Measurements from ENCODE around the gene SHISA2. TPM values are rescaled to one million over a fixed set of nuclear protein-coding genes. Genes with fewer than 3 reads are reported as not detected.

The SHISA2 gene
- total RNA-seq, 1 experiment from 2014 or later, result 20.5 TPM

DNA sequence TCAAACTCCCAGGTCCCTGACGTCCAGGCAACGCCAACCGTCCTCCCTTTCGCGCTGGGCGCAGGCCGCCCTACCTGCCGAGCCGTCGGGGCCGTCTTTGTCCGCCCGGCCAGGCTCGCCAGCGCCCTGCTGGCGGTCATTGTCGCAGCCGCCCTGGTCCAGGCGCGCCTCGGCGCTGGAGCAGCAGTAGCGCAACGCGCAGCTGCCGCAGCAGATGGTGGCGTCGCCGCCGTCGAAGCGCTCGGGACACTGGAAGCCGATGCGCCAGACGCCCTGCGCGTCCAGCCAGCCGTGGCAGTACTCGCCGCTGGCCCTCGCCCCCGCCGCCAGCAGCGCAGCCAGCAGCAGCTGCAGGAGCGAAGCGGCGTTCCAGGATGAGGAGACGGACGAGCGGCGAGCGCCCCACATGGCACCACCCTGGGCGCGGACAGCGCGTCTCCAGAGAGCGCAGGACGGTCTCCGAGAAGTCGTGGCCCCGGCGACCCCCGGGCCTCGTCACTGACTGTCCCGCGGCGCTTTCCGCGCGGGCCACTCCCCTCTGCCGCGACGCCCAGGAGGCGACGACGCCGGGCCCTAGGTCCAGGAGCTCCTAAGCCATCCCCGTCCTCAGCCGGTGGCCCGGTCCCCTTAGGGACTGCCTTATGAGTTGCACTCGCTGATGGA is 1.1 kb downstream of the SHISA2 start:
- ATAC-seq (peak; percentile 32), DNase-seq (ENCODE audit: low spot score) (peak; percentile 72)
- peaks cover 18% of the 10 kb centered on the region for H3K4me1 Mint-ChIP-seq
- POLR2A ChIA-PET, result interaction anchor here (0.5 to 1.2 kb wide), 4 partner anchors 9 to 693 kb away, joined by 3 to 7 read pairs (median 4); no protein-coding TSS in a partner anchor
- H3K27ac Mint-ChIP-seq, result no peak overlapping the region
- peaks cover 43% of the 10 kb centered on the region for H3K27me3 Mint-ChIP-seq (ENCODE audit: low read depth)
- peak overlapping the region; percentile 70 for H3K4me3 Mint-ChIP-seq
- H3K9me3 Mint-ChIP-seq, result no peaks in the 10 kb centered on the region
- peaks cover 17% of the 10 kb centered on the region for H3K36me3 Mint-ChIP-seq
- CTCF ChIA-PET, result interaction anchor here (1.0 to 2.4 kb wide), 7 partner anchors 8 to 221 kb away, joined by 3 to 11 read pairs (median 3); no protein-coding TSS in a partner anchor
- no peak for TF ChIP-seq ZNF532 (CRISPR knock-in tag; IDR thresholded peaks at IDR 0.05; ENCODE audit: borderline replicate concordance)
- no peak for TF ChIP-seq IRF2 (CRISPR knock-in tag; IDR thresholded peaks at IDR 0.05; ENCODE audit: borderline replicate concordance, low read depth)
- TF ChIP-seq MXD4 (CRISPR knock-in tag; IDR thresholded peaks at IDR 0.05; ENCODE audit: borderline replicate concordance), result no peak
- TF ChIP-seq ATF3 (CRISPR knock-in tag; conservative IDR thresholded peaks at IDR 0.05), result no peak
- 0 out of 2 replicates have a peak, but pooled peaks have one; percentile 52 for TF ChIP-seq ZNF138 (CRISPR knock-in tag; conservative IDR thresholded peaks at IDR 0.05)
- peak; percentile 66; the same call in 1 of the 2 replicates for TF ChIP-seq ZNF232 (CRISPR knock-in tag; IDR thresholded peaks at IDR 0.05)
- peak; percentile 92; the same call in 1 of the 2 replicates for TF ChIP-seq ETV6 (CRISPR knock-in tag; IDR thresholded peaks at IDR 0.05)
- peak; percentile 89 for TF ChIP-seq ATF1 (CRISPR knock-in tag; IDR thresholded peaks at IDR 0.05)
- TF ChIP-seq ZNF416 (CRISPR knock-in tag; IDR thresholded peaks at IDR 0.05), result no peak
- TF ChIP-seq TEAD1 (CRISPR knock-in tag; IDR thresholded peaks at IDR 0.05), result peak; percentile 66
- no peak for TF ChIP-seq EMX1 (CRISPR knock-in tag; IDR thresholded peaks at IDR 0.05)
- no peak for TF ChIP-seq NFYB (CRISPR knock-in tag; conservative IDR thresholded peaks at IDR 0.05; ENCODE audit: low read depth)
- TF ChIP-seq MAX (CRISPR knock-in tag; IDR thresholded peaks at IDR 0.05), result peak; percentile 93
- peak; percentile 28; the same call in 1 of the 2 replicates for TF ChIP-seq USF2 (CRISPR knock-in tag; IDR thresholded peaks at IDR 0.05)
- no peak for TF ChIP-seq ZNF121 (CRISPR knock-in tag; IDR thresholded peaks at IDR 0.05)
- peak; percentile 94; the same call in 1 of the 2 replicates for TF ChIP-seq RELA (CRISPR knock-in tag; IDR thresholded peaks at IDR 0.05; ENCODE audit: borderline replicate concordance)
- TF ChIP-seq ZNF512 (CRISPR knock-in tag; IDR thresholded peaks at IDR 0.05; ENCODE audit: borderline replicate concordance), result no peak
- TF ChIP-seq NFATC4 (CRISPR knock-in tag; IDR thresholded peaks at IDR 0.05), result no peak
- peak; percentile 64; the same call in 1 of the 2 replicates for TF ChIP-seq ZNF317 (CRISPR knock-in tag; IDR thresholded peaks at IDR 0.05; ENCODE audit: borderline replicate concordance, low read depth)
- peak; percentile 94 for TF ChIP-seq TP53 (CRISPR knock-in tag; IDR thresholded peaks at IDR 0.05)
- no peak for TF ChIP-seq ZNF281 (CRISPR knock-in tag; IDR thresholded peaks at IDR 0.05)
- peak; percentile 46 for TF ChIP-seq ZNF263 (CRISPR knock-in tag; IDR thresholded peaks at IDR 0.05; ENCODE audit: low read depth)
- TF ChIP-seq, protein P1, sequence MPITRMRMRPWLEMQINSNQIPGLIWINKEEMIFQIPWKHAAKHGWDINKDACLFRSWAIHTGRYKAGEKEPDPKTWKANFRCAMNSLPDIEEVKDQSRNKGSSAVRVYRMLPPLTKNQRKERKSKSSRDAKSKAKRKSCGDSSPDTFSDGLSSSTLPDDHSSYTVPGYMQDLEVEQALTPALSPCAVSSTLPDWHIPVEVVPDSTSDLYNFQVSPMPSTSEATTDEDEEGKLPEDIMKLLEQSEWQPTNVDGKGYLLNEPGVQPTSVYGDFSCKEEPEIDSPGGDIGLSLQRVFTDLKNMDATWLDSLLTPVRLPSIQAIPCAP (CRISPR knock-in tag; IDR thresholded peaks at IDR 0.05), result peak; percentile 92
- TF ChIP-seq ZNF423 (CRISPR knock-in tag; IDR thresholded peaks at IDR 0.05), result no peak
- TF ChIP-seq E2F5 (CRISPR knock-in tag; IDR thresholded peaks at IDR 0.05), result no peak

Data from WTC11 (cell line).